GM12878 (cell line): Measurements from ENCODE around the gene IFNLR1.

Experiments used
- EP300 ChIP-seq, 2 experiments: fragments of 150-350 bp in 1 of 2; IDR thresholded peaks; 2 replicates each; pipeline ENCODE4 v1.6.1; 2011 to 2012; ENCODE audit warnings: low read depth in 2 of 2, low read length in 2 of 2, borderline replicate concordance in 1 of 2, improper control_type of control experiment in 1 of 2, inconsistent platforms in 1 of 2; ENCODE audit not compliant: control insufficient read depth in 1 of 2
- EZH2 ChIP-seq: IDR thresholded peaks from 2 replicates; pipeline ENCODE4 v1.6.1; 2012; ENCODE audit warnings: low read depth, mild to moderate bottlenecking, control low read depth, inconsistent platforms, low read length, borderline replicate concordance; ENCODE audit not compliant: control insufficient read depth
- IKZF1 ChIP-seq: fragments of 450-650 bp; conservative IDR thresholded peaks from 2 replicates; pipeline ENCODE4 v1.6.1; 2017; ENCODE audit warnings: antibody characterized with exemption, mild to moderate bottlenecking
- NR2C2 ChIP-seq: IDR thresholded peaks from 2 replicates; pipeline ENCODE4 v1.6.1; 2011; ENCODE audit warnings: borderline replicate concordance, low read depth; ENCODE audit not compliant: control insufficient read depth, insufficient read length
- POLR2AphosphoS5 ChIP-seq: IDR thresholded peaks from 2 replicates; pipeline ENCODE4 v1.6.1; 2011; ENCODE audit warnings: mild to moderate bottlenecking, low read length, inconsistent platforms
- RELA ChIP-seq: fragments of 450-650 bp; IDR thresholded peaks from 2 replicates; pipeline ENCODE4 v1.8.0; 2014; ENCODE audit warnings: borderline replicate concordance; ENCODE audit not compliant: partially characterized antibody
- STAT1 ChIP-seq: fragments of 450-650 bp; conservative IDR thresholded peaks from 2 replicates; pipeline ENCODE4 v1.6.1; 2014; ENCODE audit warnings: antibody characterized with exemption, mild to moderate bottlenecking
- TCF12 ChIP-seq: IDR thresholded peaks from 2 replicates; pipeline ENCODE4 v1.6.1; 2011; ENCODE audit warnings: low read depth, mild to moderate bottlenecking, low read length
- YY1 ChIP-seq: IDR thresholded peaks from 2 replicates; pipeline ENCODE4 v1.6.1; 2011; ENCODE audit warnings: low read depth, mild to moderate bottlenecking, low read length
- ZNF274 ChIP-seq: IDR thresholded peaks from one replicate; pipeline ENCODE4 v1.8.0; 2011; ENCODE audit not compliant: insufficient read length, insufficient read depth
- TF ChIP-seq, protein P1 (sequence below), 3 experiments: IDR thresholded peaks in 2 of 3; conservative IDR thresholded peaks in 1 of 3; 2 replicates each; pipeline ENCODE4 v1.5.1; 2011; ENCODE audit warnings: low read depth in 3 of 3, low read length in 3 of 3, mild to moderate bottlenecking in 3 of 3, control low read depth in 2 of 3, moderate library complexity in 2 of 3, inconsistent platforms in 1 of 3, mixed read lengths in 1 of 3; ENCODE audit not compliant: control insufficient read depth in 2 of 3, insufficient read depth in 1 of 3; ENCODE audit errors: extremely low read depth in 1 of 3
- TF ChIP-seq, protein P2 (sequence below): IDR thresholded peaks from 2 replicates; pipeline ENCODE4 v1.6.1; 2012; ENCODE audit warnings: low read depth, low read length, improper control_type of control experiment
- TF ChIP-seq, protein P3 (sequence below): fragments of 450-650 bp; IDR thresholded peaks from 2 replicates; pipeline ENCODE4 v1.6.1; 2018; ENCODE audit warnings: borderline replicate concordance, mild to moderate bottlenecking; ENCODE audit not compliant: partially characterized antibody

DNA sequence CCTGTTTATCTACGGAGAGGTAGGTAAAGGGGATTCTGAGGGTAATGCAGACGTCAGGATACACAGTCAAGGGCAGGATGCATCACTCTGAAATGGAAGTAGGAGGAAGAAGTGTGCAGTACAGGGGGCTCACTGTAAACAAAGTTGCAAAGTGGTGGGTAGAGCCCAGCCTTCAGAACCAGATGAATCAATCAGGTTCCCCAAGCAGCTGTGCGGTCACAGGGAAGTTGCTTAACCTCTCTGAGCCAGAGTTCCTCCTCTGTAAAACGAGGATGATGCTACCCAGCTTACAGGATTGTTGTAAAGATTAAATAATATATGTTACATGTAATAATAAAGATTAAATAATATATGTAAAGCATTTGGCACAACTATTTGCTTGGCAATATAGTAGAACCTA, 61.6 kb downstream of the IFNLR1 start:
- TF ChIP-seq YY1: no peak
- TF ChIP-seq, protein P1, sequence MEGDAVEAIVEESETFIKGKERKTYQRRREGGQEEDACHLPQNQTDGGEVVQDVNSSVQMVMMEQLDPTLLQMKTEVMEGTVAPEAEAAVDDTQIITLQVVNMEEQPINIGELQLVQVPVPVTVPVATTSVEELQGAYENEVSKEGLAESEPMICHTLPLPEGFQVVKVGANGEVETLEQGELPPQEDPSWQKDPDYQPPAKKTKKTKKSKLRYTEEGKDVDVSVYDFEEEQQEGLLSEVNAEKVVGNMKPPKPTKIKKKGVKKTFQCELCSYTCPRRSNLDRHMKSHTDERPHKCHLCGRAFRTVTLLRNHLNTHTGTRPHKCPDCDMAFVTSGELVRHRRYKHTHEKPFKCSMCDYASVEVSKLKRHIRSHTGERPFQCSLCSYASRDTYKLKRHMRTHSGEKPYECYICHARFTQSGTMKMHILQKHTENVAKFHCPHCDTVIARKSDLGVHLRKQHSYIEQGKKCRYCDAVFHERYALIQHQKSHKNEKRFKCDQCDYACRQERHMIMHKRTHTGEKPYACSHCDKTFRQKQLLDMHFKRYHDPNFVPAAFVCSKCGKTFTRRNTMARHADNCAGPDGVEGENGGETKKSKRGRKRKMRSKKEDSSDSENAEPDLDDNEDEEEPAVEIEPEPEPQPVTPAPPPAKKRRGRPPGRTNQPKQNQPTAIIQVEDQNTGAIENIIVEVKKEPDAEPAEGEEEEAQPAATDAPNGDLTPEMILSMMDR (IDR thresholded peaks at IDR 0.05 in 2 of 3, conservative IDR thresholded peaks at IDR 0.05 in 1 of 3; ENCODE audit: control insufficient read depth in 2 of 3, extremely low read depth in 1 of 3, insufficient read depth in 1 of 3, low read depth in 3 of 3, low read length in 3 of 3): no peak
- no peak for TF ChIP-seq POLR2AphosphoS5
- TF ChIP-seq, protein P2, sequence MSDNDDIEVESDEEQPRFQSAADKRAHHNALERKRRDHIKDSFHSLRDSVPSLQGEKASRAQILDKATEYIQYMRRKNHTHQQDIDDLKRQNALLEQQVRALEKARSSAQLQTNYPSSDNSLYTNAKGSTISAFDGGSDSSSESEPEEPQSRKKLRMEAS: no peak
- no peak for TF ChIP-seq IKZF1
- TF ChIP-seq EZH2: no peak
- TF ChIP-seq NR2C2: no peak
- TF ChIP-seq, protein P3, sequence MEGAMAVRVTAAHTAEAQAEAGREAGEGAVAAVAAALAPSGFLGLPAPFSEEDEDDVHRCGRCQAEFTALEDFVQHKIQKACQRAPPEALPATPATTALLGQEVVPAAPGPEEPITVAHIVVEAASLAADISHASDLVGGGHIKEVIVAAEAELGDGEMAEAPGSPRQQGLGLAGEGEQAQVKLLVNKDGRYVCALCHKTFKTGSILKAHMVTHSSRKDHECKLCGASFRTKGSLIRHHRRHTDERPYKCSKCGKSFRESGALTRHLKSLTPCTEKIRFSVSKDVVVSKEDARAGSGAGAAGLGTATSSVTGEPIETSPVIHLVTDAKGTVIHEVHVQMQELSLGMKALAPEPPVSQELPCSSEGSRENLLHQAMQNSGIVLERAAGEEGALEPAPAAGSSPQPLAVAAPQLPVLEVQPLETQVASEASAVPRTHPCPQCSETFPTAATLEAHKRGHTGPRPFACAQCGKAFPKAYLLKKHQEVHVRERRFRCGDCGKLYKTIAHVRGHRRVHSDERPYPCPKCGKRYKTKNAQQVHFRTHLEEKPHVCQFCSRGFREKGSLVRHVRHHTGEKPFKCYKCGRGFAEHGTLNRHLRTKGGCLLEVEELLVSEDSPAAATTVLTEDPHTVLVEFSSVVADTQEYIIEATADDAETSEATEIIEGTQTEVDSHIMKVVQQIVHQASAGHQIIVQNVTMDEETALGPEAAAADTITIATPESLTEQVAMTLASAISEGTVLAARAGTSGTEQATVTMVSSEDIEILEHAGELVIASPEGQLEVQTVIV: no peak
- TF ChIP-seq ZNF274: no peak
- no peak for TF ChIP-seq RELA
- no peak for TF ChIP-seq EP300 (IDR thresholded peaks at IDR 0.05; ENCODE audit: borderline replicate concordance in 1 of 2, control insufficient read depth in 1 of 2, low read depth in 2 of 2, low read length in 2 of 2)
- TF ChIP-seq STAT1: no peak
- no peak for TF ChIP-seq TCF12
